ENCODE data around the gene SRSF6. TPM values are rescaled to one million over a fixed set of nuclear protein-coding genes. Genes with fewer than 3 reads are reported as not detected.

Gene SRSF6
- total RNA-seq, 4 donors from 2014 or later: 52.7 to 74.2 (median 53.4) TPM

DNA sequence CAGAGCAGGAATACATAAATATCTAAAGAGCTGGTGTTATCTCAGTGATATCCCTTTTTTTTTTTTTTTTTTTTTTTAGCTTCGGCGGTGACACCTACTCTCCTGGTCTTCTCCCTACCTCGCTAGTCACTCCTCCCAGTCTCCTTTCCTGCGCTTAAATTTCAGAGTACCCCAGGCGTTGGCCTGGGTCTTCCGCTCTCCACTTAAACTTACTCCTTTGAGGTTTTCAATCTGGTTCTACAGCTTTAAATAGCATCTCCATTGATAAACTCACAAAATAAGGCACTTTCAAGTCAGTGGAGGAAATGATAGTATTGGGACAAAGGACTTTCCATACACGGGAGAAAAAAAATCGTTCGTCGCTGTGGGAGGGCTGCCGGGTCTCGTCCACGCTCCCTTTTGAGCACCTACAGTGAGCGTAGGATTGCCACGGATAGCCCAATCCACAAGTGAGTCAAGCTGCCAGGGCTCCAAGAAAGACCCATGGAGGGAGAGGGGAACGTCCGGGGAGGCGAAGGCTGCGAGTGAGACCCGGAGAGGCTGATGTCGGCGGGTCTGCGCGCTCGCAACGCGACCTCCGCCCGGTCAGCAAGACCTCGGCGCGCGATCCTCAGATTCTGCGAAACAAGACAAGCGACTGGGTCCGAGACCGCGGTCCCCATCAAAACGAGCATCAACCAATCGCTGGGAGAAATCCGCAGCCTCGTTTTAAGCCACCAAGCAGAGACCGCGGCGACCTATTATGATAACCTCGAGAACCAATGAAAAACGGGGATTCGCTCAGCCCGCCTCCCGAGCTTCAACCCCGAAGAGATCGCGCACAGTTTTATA lies 672 bp upstream of the SRSF6 start:
- intact Hi-C loops (cut with DNase I): loop anchor here (10.0 kb wide), 1 partner anchor 628 kb away; no protein-coding TSS in a partner anchor
- WGBS, 2 donors: 2% methylated on average over 21 to 36 of the region's 53 CpGs
- no peaks in the 10 kb centered on the region for H3K9me3 ChIP-seq
- H3K36me3 ChIP-seq: peaks cover 5 to 31% (median 17%) of the 10 kb centered on the region in 3 donors
- peak overlapping the region; percentile 99 to 100 (median 100) for H3K27ac ChIP-seq
- H3K27me3 ChIP-seq: peaks cover 0 to 17% (median 0%) of the 10 kb centered on the region in 4 donors
- TF ChIP-seq POLR2A (IDR thresholded peaks at IDR 0.05): no peak
- TF ChIP-seq, protein P1, sequence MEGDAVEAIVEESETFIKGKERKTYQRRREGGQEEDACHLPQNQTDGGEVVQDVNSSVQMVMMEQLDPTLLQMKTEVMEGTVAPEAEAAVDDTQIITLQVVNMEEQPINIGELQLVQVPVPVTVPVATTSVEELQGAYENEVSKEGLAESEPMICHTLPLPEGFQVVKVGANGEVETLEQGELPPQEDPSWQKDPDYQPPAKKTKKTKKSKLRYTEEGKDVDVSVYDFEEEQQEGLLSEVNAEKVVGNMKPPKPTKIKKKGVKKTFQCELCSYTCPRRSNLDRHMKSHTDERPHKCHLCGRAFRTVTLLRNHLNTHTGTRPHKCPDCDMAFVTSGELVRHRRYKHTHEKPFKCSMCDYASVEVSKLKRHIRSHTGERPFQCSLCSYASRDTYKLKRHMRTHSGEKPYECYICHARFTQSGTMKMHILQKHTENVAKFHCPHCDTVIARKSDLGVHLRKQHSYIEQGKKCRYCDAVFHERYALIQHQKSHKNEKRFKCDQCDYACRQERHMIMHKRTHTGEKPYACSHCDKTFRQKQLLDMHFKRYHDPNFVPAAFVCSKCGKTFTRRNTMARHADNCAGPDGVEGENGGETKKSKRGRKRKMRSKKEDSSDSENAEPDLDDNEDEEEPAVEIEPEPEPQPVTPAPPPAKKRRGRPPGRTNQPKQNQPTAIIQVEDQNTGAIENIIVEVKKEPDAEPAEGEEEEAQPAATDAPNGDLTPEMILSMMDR (IDR thresholded peaks at IDR 0.05): no peak
- peak overlapping the region; percentile 86 to 96 (median 93) for H3K4me3 ChIP-seq
- DNase-seq: peak; percentile 65
- H3K4me1 ChIP-seq: peaks cover 12 to 37% (median 12%) of the 10 kb centered on the region in 3 donors

DNA sequence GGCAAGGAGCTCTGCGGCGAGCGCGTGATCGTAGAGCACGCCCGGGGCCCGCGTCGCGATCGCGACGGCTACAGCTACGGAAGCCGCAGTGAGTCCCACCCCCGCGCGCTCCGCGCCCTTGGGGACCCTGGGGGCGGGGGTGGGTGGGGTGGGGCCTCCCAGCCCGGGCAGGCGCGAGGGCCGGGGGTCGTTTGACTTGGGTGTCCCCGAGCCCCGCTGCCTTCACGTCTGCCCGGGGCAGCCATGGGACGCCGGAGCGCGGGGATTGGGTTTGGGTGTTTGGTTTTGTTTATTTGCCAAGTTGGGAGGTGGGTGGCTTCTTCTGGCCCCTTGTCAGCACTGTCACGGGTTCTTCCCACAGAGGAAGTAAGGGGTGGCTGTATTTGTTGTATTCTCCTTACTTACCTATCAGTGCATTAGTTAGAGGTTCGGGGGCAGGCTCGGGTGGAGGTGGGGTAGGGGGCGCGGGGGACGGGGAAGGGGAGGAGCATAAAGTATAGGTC lies 777 bp downstream of the SRSF6 start:
- DNase-seq: no peak

DNA sequence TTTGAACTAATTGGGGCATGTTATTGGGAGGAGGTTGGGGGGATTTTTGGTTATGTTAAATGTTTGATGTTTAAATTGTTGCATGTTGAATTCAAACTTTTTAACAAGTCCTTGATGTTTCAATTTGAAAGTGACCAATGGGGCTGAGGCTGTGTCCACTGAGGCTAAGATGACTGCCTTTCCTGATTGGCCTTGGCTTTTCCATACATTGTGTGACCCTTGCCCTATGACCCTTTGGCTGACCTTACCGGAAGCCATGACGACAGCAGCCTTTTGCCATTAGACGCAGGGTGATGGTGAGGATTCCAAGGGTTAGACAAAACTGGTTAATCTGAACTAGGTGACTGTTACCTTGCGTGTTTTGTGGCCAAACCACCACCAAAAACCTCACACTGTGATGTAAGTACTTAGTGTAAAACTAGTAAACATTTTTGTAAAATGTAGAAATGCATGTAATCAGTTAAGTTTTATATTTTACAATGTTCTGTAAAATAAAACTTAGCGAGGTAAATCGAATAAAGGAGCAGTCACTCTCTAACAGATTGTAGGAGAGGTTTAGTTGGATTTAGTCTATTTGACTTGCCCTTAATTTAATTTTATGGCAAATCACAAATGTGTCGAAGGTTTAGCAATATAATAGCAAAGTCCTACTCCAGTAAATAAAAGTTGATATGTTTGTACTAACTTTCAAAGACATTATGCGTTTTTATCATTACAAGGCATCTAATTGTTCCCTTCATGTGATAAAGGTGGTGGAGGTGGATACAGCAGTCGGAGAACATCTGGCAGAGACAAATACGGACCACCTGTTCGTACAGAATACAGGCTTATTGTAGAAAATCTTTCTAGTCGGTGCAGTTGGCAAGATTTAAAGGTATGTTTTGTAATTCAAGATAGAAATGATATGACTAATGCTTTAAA lies 1.6 kb downstream of the SRSF6 start:
- no peak for DNase-seq
- no peak for TF ChIP-seq POLR2A (IDR thresholded peaks at IDR 0.05)
- TF ChIP-seq, protein P1 (IDR thresholded peaks at IDR 0.05): no peak
- H3K36me3 ChIP-seq: peaks cover 6 to 54% (median 33%) of the 10 kb centered on the region in 3 donors

More for the DNA sequence above, 777 bp downstream of the SRSF6 start:
- intact Hi-C loops (cut with DNase I): loop anchor here (10.0 kb wide), 1 partner anchor 626 kb away; no protein-coding TSS in a partner anchor
- TF ChIP-seq, protein P1 (IDR thresholded peaks at IDR 0.05): no peak
- no peak for TF ChIP-seq POLR2A (IDR thresholded peaks at IDR 0.05)
- H3K4me1 ChIP-seq: peaks cover 12 to 51% (median 12%) of the 10 kb centered on the region in 3 donors
- H3K4me3 ChIP-seq: peak overlapping the region; percentile 86 to 96 (median 93)
- peaks cover 6 to 46% (median 27%) of the 10 kb centered on the region in 3 donors for H3K36me3 ChIP-seq
- peaks cover 0 to 17% (median 0%) of the 10 kb centered on the region in 4 donors for H3K27me3 ChIP-seq
- no peaks in the 10 kb centered on the region for H3K9me3 ChIP-seq
- H3K27ac ChIP-seq: peak overlapping the region; percentile 99 to 100 (median 100)
- 0% methylated on average over 4 to 5 of the region's 41 CpGs for WGBS, 2 donors

DNA sequence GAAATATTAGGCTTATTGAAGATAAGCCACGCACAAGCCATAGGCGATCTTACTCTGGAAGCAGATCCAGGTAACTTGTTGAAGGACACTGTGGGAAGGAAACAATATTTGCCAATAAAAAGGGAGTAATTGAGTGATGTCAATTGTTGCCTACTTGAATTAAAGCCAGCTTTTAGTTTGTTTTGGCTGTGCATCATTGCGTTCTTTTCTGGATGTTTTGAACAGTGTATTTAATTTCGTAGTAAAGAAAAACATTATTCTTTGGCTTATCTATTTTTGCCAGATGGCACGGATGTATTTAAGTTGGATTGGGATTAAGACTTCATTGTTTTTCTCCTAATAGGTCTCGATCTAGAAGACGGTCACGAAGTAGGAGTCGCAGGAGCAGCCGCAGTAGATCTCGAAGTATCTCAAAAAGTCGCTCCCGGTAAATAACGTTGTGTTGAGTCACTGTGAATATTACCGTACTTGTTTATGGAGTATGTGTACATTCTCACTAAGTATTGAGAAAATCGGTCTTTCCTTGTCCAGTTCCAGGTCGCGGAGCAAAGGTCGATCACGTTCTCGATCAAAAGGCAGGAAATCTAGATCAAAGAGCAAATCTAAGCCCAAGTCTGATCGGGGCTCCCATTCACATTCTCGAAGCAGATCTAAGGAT lies 2.6 kb downstream of the SRSF6 start:
- TF ChIP-seq POLR2A (IDR thresholded peaks at IDR 0.05): no peak
- TF ChIP-seq, protein P1 (IDR thresholded peaks at IDR 0.05): no peak
- Histone ChIP-seq H3K27me3 (peaks cover 0 to 2% (median 0%) of the 10 kb centered on the region in 4 donors), H3K4me3 (no peak overlapping the region), H3K36me3 (peaks cover 6 to 64% (median 42%) of the 10 kb centered on the region in 3 donors), H3K9me3 (no peaks in the 10 kb centered on the region), H3K27ac (no peak overlapping the region), H3K4me1 (peaks cover 12 to 55% (median 12%) of the 10 kb centered on the region in 3 donors)
- DNase-seq: no peak
- 89 to 91% methylated on average over 23 of the region's 23 CpGs for WGBS, 2 donors
- intact Hi-C loops (cut with DNase I): no loop called here

More for the DNA sequence above, 1.6 kb downstream of the SRSF6 start:
- H3K9me3 ChIP-seq: no peaks in the 10 kb centered on the region
- peaks cover 12 to 55% (median 12%) of the 10 kb centered on the region in 3 donors for H3K4me1 ChIP-seq
- H3K27me3 ChIP-seq: peaks cover 0 to 11% (median 0%) of the 10 kb centered on the region in 4 donors
- WGBS, 2 donors: 45 to 47% methylated on average over 12 of the region's 12 CpGs
- intact Hi-C loops (cut with DNase I): loop anchor here (10.0 kb wide), 1 partner anchor 626 kb away; no protein-coding TSS in a partner anchor
- peak overlapping the region; percentile 86 to 96 (median 93) for H3K4me3 ChIP-seq
- peak overlapping the region; percentile 99 to 100 (median 100) for H3K27ac ChIP-seq
